Right ventricle myocardium superior (tissue), 1 donor: ENCODE measurements around the gene GPI. TPM values are rescaled to one million over a fixed set of nuclear protein-coding genes. Genes with fewer than 3 reads are reported as not detected.
A peak's percentile ranks its signal among the peaks of the same experiment; 100 is the strongest.

Experiments
- ATAC-seq: fragments of 200-7000 bp; cut with Tn5 transposase; one replicate; pipeline ENCODE4 v1.9.1; 2020; ENCODE audit warnings: mild to moderate bottlenecking; ENCODE audit not compliant: poor library complexity
- DNase-seq: peaks from one replicate; pipeline ENCODE4 v3.0.0-alpha.2; 2020
- intact Hi-C: fragments of 100-400 bp; cut with DNase I; formaldehyde crosslinking; loops from one replicate; pipeline ENCODE4 v1.11.2; 2022
- total RNA-seq: library from RNA; stranded (reverse); fragmentation: NEBNext Ultra II Directional; extraction: Animal tissue kit (Norgen Biotek cat#: 25700); gene quantifications from one replicate; pipeline ENCODE4 v1.2.1, GENCODE V29; 2021
- donor health status: DM: no; HTN: yes; CAD: no; lungs with severe emphysema.

GPI gene
- total RNA-seq, 1 donor from 2014 or later, result 500 TPM

DNA sequence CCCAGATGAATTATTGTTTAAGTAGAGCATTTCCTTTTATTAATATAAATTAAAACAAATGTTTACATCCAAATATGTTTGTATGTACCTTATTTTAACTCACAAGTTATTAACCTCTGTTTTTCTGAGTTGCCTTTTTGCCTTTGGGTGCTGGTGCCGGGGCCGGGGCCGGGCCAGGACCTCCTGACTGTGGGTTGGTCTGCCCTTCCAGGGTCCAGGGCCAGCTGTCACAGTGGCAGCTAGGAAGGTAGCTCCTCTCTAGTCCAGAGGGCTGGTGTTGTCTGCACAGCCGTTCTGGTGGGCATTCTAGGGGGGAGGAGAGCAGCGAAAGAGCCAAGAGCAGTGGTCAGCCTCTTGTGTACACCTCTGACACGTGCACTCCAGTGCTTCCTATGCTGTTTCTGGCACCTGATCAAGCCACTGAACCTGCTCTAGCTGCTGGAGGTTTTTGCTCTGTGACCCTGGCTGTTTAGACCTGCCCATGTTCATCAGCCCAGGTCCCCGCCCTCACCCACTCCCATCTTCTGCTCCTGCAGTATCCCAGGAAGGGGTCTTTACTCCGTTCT lies 61.2 kb downstream of the GPI start:
- intact Hi-C loops, result loop anchor here (5.0 kb wide), 1 partner anchor 76 kb away; no protein-coding TSS in a partner anchor
- no peak for DNase-seq
- no peak for ATAC-seq

GRCh38 chr19:34428549-34429285 lies 63.7 kb downstream of the GPI start:
- DNase-seq (peak; percentile 41), ATAC-seq (peak; percentile 79)
- intact Hi-C loops, result loop anchor here (5.0 kb wide), 1 partner anchor 74 kb away; no protein-coding TSS in a partner anchor

GRCh38 chr19:34429553-34429952 lies 64.6 kb downstream of the GPI start:
- ATAC-seq, result no peak
- intact Hi-C loops, result loop anchor here (5.0 kb wide), 1 partner anchor 73 kb away; no protein-coding TSS in a partner anchor

GRCh38 chr19:34430738-34431625 lies 66.0 kb downstream of the GPI start:
- DNase-seq, result no peak
- intact Hi-C loops, result no loop called here
- no peak for ATAC-seq

More at GRCh38 chr19:34429553-34429952, 64.6 kb downstream of the GPI start:
- no peak for DNase-seq

- no peak for DNase-seq
- no peak for ATAC-seq
- intact Hi-C loops, result no loop called here
Observed at GRCh38 chr19:34431681-34432402, 66.8 kb downstream of the GPI start.

- intact Hi-C loops, result no loop called here
- ATAC-seq, result peak; percentile 6
- DNase-seq, result no peak
Observed at GRCh38 chr19:34432797-34433196, 67.8 kb downstream of the GPI start.

- intact Hi-C loops, result no loop called here
- ATAC-seq (no peak), DNase-seq (no peak)
Observed at GRCh38 chr19:34436716-34437115, 71.7 kb downstream of the GPI start.

GRCh38 chr19:34448191-34448590 lies 83.2 kb downstream of the GPI start:
- ATAC-seq, result no peak
- no peak for DNase-seq
- intact Hi-C loops, result no loop called here

Other genes with a start within 250 kb of the GPI start
- gene LSM14A, start 192.7 kb upstream of the GPI start, total RNA-seq, result 69.2 TPM
- gene GARRE1, start 110.6 kb upstream of the GPI start, total RNA-seq, result 15.3 TPM
- 10.4 TPM for gene PDCD2L, start 39.2 kb downstream of the GPI start, total RNA-seq
- gene UBA2, start 63.2 kb downstream of the GPI start, total RNA-seq, result 41.7 TPM
- gene WTIP, start 116.6 kb downstream of the GPI start, total RNA-seq, result 20.4 TPM